Right lung (tissue), 5 donors: ENCODE results near the gene ACBD5. TPM values are rescaled to one million over a fixed set of nuclear protein-coding genes. Genes with fewer than 3 reads are reported as not detected.

Experiments used
- DNase-seq, 2 donors: peaks; one replicate each; pipeline ENCODE4 v3.0.0-alpha.2; 2013
- polyA plus RNA-seq, 5 donors: library from polyadenylated mRNA; unstranded; fragments of 120-200 nt; gene quantifications; one replicate each; pipeline versions ENCODE4 v1.2.1 to v1.2.3, GENCODE V29; 2013; ENCODE audit warnings: inconsistent platforms in 1 of 5, low replicate concordance in 1 of 5; ENCODE audit not compliant: insufficient read length in 5 of 5, insufficient read depth in 1 of 5

ACBD5 gene
- polyA plus RNA-seq, 5 donors = 17.4 to 25.1 (median 24.2) TPM

DNA sequence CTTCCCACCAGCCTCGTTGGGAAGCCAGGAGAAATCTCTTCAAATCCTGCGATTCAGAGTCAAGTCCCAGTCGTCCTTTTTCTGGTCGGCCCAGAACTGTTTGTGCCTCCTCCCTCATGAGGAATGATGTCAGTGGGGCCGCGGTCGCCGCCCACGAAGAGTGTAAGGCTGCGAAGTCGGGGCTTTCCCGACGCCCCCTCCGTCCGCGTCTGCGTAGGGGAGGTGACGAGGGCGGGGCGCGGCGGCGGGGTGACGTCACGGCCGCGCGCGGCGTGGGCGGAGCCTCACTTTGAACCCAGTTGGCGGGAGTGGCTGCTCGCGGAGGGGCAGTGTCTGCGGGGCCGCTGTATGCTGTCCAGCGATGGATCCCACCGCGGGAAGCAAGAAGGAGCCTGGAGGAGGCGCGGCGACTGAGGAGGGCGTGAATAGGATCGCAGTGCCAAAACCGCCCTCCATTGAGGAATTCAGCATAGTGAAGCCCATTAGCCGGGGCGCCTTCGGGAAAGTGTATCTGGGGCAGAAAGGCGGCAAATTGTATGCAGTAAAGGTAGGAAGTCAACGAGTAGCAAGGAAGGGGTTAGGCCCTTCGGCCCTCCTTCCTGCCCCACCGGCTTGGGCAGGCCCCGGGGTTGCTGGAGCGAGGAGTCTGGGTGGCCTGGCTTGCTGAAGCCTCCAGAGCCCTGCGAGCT, 85.4 kb downstream of the ACBD5 start, which contains the start of gene MASTL:
MASTL (plus strand) TSS at position 287 of the 689 bp plus-strand sequence; CDS start at position 362, 75 bp downstream.
- DNase-seq = peak; percentile 92 to 95

DNA sequence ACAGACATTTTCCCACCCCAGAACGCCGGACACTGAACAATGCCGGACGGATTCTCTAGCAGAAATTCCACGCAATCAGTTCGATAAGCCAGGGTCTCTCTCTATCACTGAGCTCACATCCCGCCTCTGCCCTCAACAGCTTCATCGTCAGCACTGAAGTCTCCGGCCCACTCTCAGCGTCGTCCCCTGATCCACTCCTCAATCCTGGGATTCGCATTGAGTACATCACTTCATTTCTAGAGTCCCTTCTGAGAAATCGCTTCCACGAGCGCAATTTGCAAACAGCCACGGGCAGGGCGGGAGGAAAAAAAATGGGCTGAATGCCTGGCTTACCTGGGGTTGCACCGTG, 86.8 kb downstream of the ACBD5 start:
- DNase-seq = no peak

- DNase-seq = no peak
Observed at GRCh38 chr10:27153329-27153728, 87.3 kb downstream of the ACBD5 start.

DNA sequence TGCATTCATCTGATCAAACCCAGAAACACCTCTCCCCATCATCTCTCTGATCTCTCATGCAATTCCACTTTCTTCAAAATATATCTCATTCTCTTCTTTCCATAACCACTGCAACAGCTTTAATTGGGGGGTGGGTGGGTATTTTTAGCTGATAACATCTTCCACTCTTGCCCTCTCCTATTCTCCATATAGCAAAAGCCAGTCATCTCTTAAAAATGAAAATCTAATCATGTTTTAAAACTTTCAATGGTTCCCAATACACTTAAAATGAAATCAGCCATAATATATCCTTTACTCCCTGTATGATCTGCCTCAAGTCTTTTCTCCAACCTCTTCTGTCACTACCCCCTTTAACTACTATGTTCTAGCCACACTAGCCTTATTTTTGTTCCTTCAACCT, 87.9 kb downstream of the ACBD5 start:
- DNase-seq = no peak

- no peak for DNase-seq
Observed at GRCh38 chr10:27150261-27150660, 90.3 kb downstream of the ACBD5 start.

DNA sequence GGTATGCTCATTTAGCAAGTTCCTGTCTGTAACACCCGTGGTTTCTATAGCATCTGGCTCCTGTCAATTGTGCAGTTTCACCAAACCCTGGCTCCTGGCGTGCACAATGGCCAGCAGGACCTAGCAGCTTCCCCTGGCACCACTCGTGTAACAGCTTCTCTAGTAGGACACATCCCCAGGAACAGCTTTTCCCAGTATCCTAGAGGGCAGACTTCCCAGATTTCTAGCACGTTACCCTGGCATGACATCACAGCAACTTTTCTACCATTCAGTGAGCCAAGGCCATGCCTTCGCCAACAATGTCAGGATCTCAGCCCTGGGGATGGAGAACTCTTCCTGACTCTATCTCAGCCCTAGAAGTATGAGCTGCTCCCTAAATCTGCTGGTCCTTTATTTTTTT, 92.9 kb downstream of the ACBD5 start:
- no peak for DNase-seq

- no peak for DNase-seq
Observed at GRCh38 chr10:27145937-27146336, 94.7 kb downstream of the ACBD5 start.

Other genes starting within 250 kb of the ACBD5 start
- gene ANKRD26, start 140.3 kb downstream of the ACBD5 start, polyA plus RNA-seq = 10 to 100 TPM; 11.4 to 22.2 (median 18.7) TPM
- gene YME1L1, start 86.4 kb downstream of the ACBD5 start, polyA plus RNA-seq = 100 to 1,000 TPM in 4 of 5 donors, 10 to 100 TPM in 1; 87.1 to 123 (median 111) TPM
- gene MASTL, start 85.4 kb downstream of the ACBD5 start, polyA plus RNA-seq = 10 to 100 TPM in 4 of 5 donors, 1 to 10 TPM in 1; 7.5 to 21.0 (median 13.0) TPM